IMR-90 (cell line): ENCODE data around the gene PARD3. TPM values are rescaled to one million over a fixed set of nuclear protein-coding genes. Genes with fewer than 3 reads are reported as not detected.

Source experiments
- ATAC-seq: fragments of 200-7000 bp; cut with Tn5 transposase; 2 replicates; pipeline ENCODE4 v1.9.1; 2020; ENCODE audit warnings: low read depth, mild to moderate bottlenecking, moderate library complexity
- BruUV-seq: library from RNA; stranded (reverse); fragments of 400-500 nt; replicated peaks from 2 replicates; lab custom pipeline; 2021; lab: Mats Ljungman, UMichigan
- CTCF ChIA-PET: fragments of 300-600 bp; formaldehyde crosslinking; extraction: SDS; loops from one replicate; lab custom pipeline; 2021; ENCODE audit warnings: antibody characterized with exemption; lab: Yijun Ruan, JAX
- POLR2A ChIA-PET: fragments of 300-600 bp; sonication (Branson Sonifier 250); formaldehyde crosslinking; loops from one replicate; lab custom pipeline; 2022; ENCODE audit warnings: antibody characterized with exemption; ENCODE audit not compliant: unreplicated experiment; lab: Charles Lee
- DNase-seq: peaks from one replicate; pipeline ENCODE4 v3.0.0; 2013
- H2AFZ ChIP-seq: replicated peaks from 2 replicates; pipeline ENCODE3; 2013; ENCODE audit warnings: low read length, mild to moderate bottlenecking; ENCODE audit not compliant: poor library complexity
- H2AK5ac ChIP-seq: 2 replicates; pipeline ENCODE4 v1.6.1; 2013; ENCODE audit warnings: low read depth, low read length, inconsistent platforms
- H2AK9ac ChIP-seq: replicated peaks from 2 replicates; pipeline ENCODE3; 2013; ENCODE audit warnings: mild to moderate bottlenecking, low read depth, low read length, moderate library complexity; ENCODE audit not compliant: poor library complexity
- H2BK120ac ChIP-seq: 2 replicates; pipeline ENCODE4 v1.6.1; 2013; ENCODE audit warnings: low read depth, low read length, inconsistent platforms
- H2BK15ac ChIP-seq: 3 replicates; pipeline ENCODE4 v1.6.1; 2013; ENCODE audit warnings: low read depth, low read length, inconsistent platforms
- H2BK20ac ChIP-seq: 2 replicates; pipeline ENCODE4 v1.6.1; 2013; ENCODE audit warnings: low read depth, mild to moderate bottlenecking, inconsistent platforms, low read length, moderate library complexity
- H2BK5ac ChIP-seq: 2 replicates; pipeline ENCODE4 v1.6.1; 2013; ENCODE audit warnings: mild to moderate bottlenecking, low read depth, low read length, inconsistent platforms; ENCODE audit not compliant: poor library complexity, severe bottlenecking
- H3K14ac ChIP-seq: replicated peaks from 2 replicates; pipeline ENCODE4 v1.6.1; 2013; ENCODE audit warnings: low read depth, low read length, inconsistent platforms
- H3K18ac ChIP-seq: 2 replicates; pipeline ENCODE4 v1.6.1; 2013; ENCODE audit warnings: low read depth, low read length, control low read depth
- H3K23ac ChIP-seq: 2 replicates; pipeline ENCODE4 v1.6.1; 2013; ENCODE audit warnings: low read depth, low read length, inconsistent platforms
- H3K27ac ChIP-seq: 2 replicates; pipeline ENCODE4 v1.5.1; 2013; ENCODE audit warnings: mild to moderate bottlenecking, control low read depth, low read length; ENCODE audit not compliant: insufficient read depth
- H3K27me3 ChIP-seq: 2 replicates; pipeline ENCODE4 v1.6.1; 2013; ENCODE audit warnings: low read length; ENCODE audit not compliant: control insufficient read depth, insufficient read depth
- H3K36me3 ChIP-seq: 2 replicates; pipeline ENCODE4 v1.6.1; 2013; ENCODE audit warnings: low read length, mixed read lengths; ENCODE audit not compliant: control insufficient read depth, insufficient read depth
- H3K4ac ChIP-seq: 2 replicates; pipeline ENCODE4 v1.6.1; 2013; ENCODE audit warnings: low read depth, low read length, inconsistent platforms
- H3K4me1 ChIP-seq: 2 replicates; pipeline ENCODE4 v1.6.1; 2013; ENCODE audit warnings: low read length, mixed read lengths; ENCODE audit not compliant: control insufficient read depth, insufficient read depth
- H3K4me2 ChIP-seq: 2 replicates; pipeline ENCODE4 v1.6.1; 2013; ENCODE audit warnings: low read depth, mild to moderate bottlenecking, control low read depth, low read length, moderate library complexity
- H3K4me3 ChIP-seq: 2 replicates; pipeline ENCODE4 v1.5.1; 2013; ENCODE audit warnings: low read depth, mild to moderate bottlenecking, control low read depth, low read length, moderate library complexity; ENCODE audit not compliant: insufficient read depth
- H3K56ac ChIP-seq: 2 replicates; pipeline ENCODE4 v1.6.1; 2013; ENCODE audit warnings: low read length, inconsistent platforms; ENCODE audit not compliant: insufficient read depth; ENCODE audit errors: extremely low read depth
- H3K79me1 ChIP-seq, 2 experiments: 2 replicates each; pipeline ENCODE4 v1.6.1; 2013; ENCODE audit warnings: low read length in 2 of 2, inconsistent platforms in 1 of 2, low read depth in 1 of 2
- H3K9ac ChIP-seq: 2 replicates; pipeline ENCODE4 v1.6.1; 2013; ENCODE audit warnings: low read depth, low read length, control low read depth
- H3K9me1 ChIP-seq: 2 replicates; pipeline ENCODE4 v1.6.1; 2013; ENCODE audit warnings: low read length, inconsistent platforms; ENCODE audit not compliant: insufficient read depth
- H3K9me3 ChIP-seq: 2 replicates; pipeline ENCODE4 v1.6.1; 2013; ENCODE audit warnings: low read length; ENCODE audit not compliant: control insufficient read depth, insufficient read depth
- H4K20me1 ChIP-seq: 2 replicates; pipeline ENCODE4 v1.6.1; 2013; ENCODE audit warnings: low read length, inconsistent platforms; ENCODE audit not compliant: insufficient read depth
- H4K5ac ChIP-seq: 2 replicates; pipeline ENCODE4 v1.6.1; 2013; ENCODE audit warnings: mild to moderate bottlenecking, low read depth, low read length, control low read depth
- H4K8ac ChIP-seq, 2 experiments: 2 replicates each; pipeline ENCODE4 v1.6.1; 2013; ENCODE audit warnings: low read depth in 2 of 2, low read length in 2 of 2, control low read depth in 1 of 2, inconsistent platforms in 1 of 2
- H4K91ac ChIP-seq: 2 replicates; pipeline ENCODE4 v1.6.1; 2013; ENCODE audit warnings: low read depth, low read length, inconsistent platforms; ENCODE audit not compliant: insufficient read depth
- BHLHE40 ChIP-seq: fragments of 150-350 bp; IDR thresholded peaks from 2 replicates; pipeline ENCODE4 v1.6.1; 2016; ENCODE audit warnings: mild to moderate bottlenecking, low read depth, low read length
- CEBPB ChIP-seq: IDR thresholded peaks from 2 replicates; pipeline ENCODE4 v1.6.1; 2012; ENCODE audit warnings: low read depth, low read length, improper control_type of control experiment
- FOS ChIP-seq: fragments of 150-350 bp; IDR thresholded peaks from 2 replicates; pipeline ENCODE4 v1.6.1; 2016; ENCODE audit warnings: low read depth, low read length
- MAFK ChIP-seq: IDR thresholded peaks from 2 replicates; pipeline ENCODE4 v1.6.1; 2012; ENCODE audit warnings: low read depth, low read length, improper control_type of control experiment
- MAZ ChIP-seq: IDR thresholded peaks from 2 replicates; pipeline ENCODE4 v1.6.1; 2012; ENCODE audit warnings: low read depth, mild to moderate bottlenecking, low read length, improper control_type of control experiment, moderate library complexity, borderline replicate concordance
- MXI1 ChIP-seq: IDR thresholded peaks from 2 replicates; pipeline ENCODE4 v1.6.1; 2012; ENCODE audit warnings: low read depth, mild to moderate bottlenecking, low read length, moderate library complexity, borderline replicate concordance
- NFE2L2 ChIP-seq: fragments of 150-350 bp; IDR thresholded peaks from 2 replicates; pipeline ENCODE4 v1.6.1; 2016; ENCODE audit warnings: low read depth, mild to moderate bottlenecking, low read length
- POLR2A ChIP-seq: IDR thresholded peaks from 2 replicates; pipeline ENCODE4 v1.6.1; 2012; ENCODE audit warnings: mild to moderate bottlenecking, low read depth, low read length
- RAD21 ChIP-seq: IDR thresholded peaks from 2 replicates; pipeline ENCODE4 v1.6.1; 2012; ENCODE audit warnings: low read length, improper control_type of control experiment
- RCOR1 ChIP-seq: IDR thresholded peaks from 2 replicates; pipeline ENCODE4 v1.6.1; 2012; ENCODE audit warnings: mild to moderate bottlenecking, low read length, improper control_type of control experiment; ENCODE audit not compliant: insufficient replicate concordance
- RFX5 ChIP-seq: IDR thresholded peaks from 2 replicates; pipeline ENCODE4 v1.8.0; 2012; ENCODE audit warnings: low read depth, mild to moderate bottlenecking, low read length, moderate library complexity
- WGBS, 2 experiments: methylation state at CpG; one replicate each; pipeline versions ENCODE4 v1.1.5 to v1.1.7; 2013; ENCODE audit warnings: missing lambda C conversion rate in 2 of 2; ENCODE audit not compliant: insufficient read length in 1 of 2; ENCODE audit errors: extremely low coverage in 2 of 2; 5-methylcytosine and 5-hydroxymethylcytosine counted together
- dilution Hi-C: fragments of 300-500 bp; cut with HindIII; formaldehyde crosslinking; loops from one replicate; pipeline ENCODE4 v1.14.3; 2018; ENCODE audit warnings: low sequenced_read_pairs; ENCODE audit not compliant: unreplicated experiment
- in situ Hi-C: fragments of 300-500 bp; cut with MboI; formaldehyde crosslinking; loops from 3 replicates; pipeline ENCODE4 v1.14.3; 2019; ENCODE audit warnings: low sequenced_read_pairs, inconsistent platforms, mixed read lengths
- intact Hi-C: fragments of 100-400 bp; cut with micrococcal nuclease; formaldehyde crosslinking; loops from 2 replicates; pipeline ENCODE4 v1.10.0; 2022
- polyA plus RNA-seq, 3 experiments: library from polyadenylated mRNA; depleted of rRNA; stranded (reverse); fragments of >200 nt; gene quantifications; 2 replicates each; pipeline ENCODE4 v1.2.3, GENCODE V29; 2012; ENCODE audit warnings: low replicate concordance in 1 of 3
- total RNA-seq: library from RNA; depleted of rRNA; stranded (reverse); fragments of >200 nt; gene quantifications from 2 replicates; pipeline ENCODE4 v1.2.3, GENCODE V29; 2012
- TF ChIP-seq, protein P1 (sequence below): conservative IDR thresholded peaks from 2 replicates; pipeline ENCODE4 v1.5.1; 2012; ENCODE audit warnings: mild to moderate bottlenecking, low read depth, low read length, improper control_type of control experiment
- TF ChIP-seq, protein P2 (sequence below): fragments of 150-350 bp; IDR thresholded peaks from 2 replicates; pipeline ENCODE4 v1.6.1; 2017; ENCODE audit warnings: mild to moderate bottlenecking, antibody characterized with exemption, low read length, low read depth
- TF ChIP-seq, protein P3 (sequence below): fragments of 150-350 bp; IDR thresholded peaks from 2 replicates; pipeline ENCODE4 v1.6.1; 2016; ENCODE audit warnings: low read depth, mild to moderate bottlenecking, low read length, moderate library complexity, borderline replicate concordance

PARD3 gene
- total and polyA plus RNA-seq, 2 of the 4 experiments (the other 2 are of a cell fraction) = 14.6 to 37.5 TPM

DNA sequence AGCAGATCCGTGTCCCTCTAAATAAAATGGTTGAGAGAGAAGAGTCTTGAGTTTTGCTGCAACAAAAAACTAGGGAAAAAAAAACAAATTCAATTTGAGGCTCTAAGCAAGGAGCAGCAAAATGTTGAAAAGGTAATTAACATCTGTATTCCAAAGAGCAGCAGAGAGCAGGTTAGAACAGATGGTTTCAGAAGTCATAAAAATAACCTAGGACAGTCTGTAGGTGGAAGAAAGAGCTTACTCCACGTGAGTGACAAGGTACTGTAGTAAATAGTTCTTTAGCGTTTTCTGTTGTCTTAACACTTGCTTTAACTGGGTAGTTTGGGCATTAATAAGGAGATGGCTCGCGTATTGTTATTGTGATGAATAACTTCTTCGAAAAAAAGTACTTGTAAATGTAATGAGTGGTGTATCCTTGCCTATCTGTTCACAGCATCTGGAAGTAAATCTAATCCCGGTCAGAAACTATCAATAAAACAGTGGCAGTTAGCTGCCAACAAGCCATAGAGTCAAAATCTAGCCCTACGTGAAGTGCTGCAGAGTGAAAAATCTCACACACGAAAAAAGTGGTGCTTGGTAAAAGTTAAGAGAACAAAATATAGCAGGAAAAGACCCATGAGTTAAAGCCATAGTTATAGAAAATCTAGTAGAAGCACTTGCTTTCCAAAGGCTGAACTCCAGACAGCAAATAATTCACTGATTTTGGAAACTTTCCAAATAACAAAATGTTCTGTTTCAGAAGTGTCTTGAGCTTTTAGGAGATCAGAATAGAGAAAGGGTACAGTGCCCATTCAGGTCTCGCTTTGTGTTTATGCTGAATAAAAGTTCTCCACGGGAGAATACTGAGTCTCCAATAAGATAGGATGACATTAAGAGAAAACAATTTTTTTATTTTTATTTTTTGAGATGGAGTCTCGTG is 49.3 kb upstream of the PARD3 start:
- no peaks in the 10 kb centered on the region for H3K36me3 ChIP-seq
- no peak overlapping the region for H3K14ac ChIP-seq
- H2BK15ac ChIP-seq = no peak overlapping the region
- no peak overlapping the region for H2AFZ ChIP-seq
- H2BK120ac ChIP-seq = no peak overlapping the region
- H3K4me2 ChIP-seq = no peak overlapping the region
- H4K20me1 ChIP-seq = no peaks in the 10 kb centered on the region
- peaks cover 2% of the 10 kb centered on the region for H3K27me3 ChIP-seq
- H3K4me1 ChIP-seq = peaks cover 1% of the 10 kb centered on the region; the same call in 1 of the 2 replicates
- no peak overlapping the region for H4K5ac ChIP-seq
- no peak overlapping the region for H3K9ac ChIP-seq
- no peaks in the 10 kb centered on the region for H3K79me1 ChIP-seq
- H3K4me3 ChIP-seq = no peak overlapping the region
- DNase-seq (no peak), ATAC-seq (no peak)
- no peak overlapping the region for H3K4ac ChIP-seq
- no peaks in the 10 kb centered on the region for H3K9me3 ChIP-seq
- H4K8ac ChIP-seq = no peak overlapping the region
- H3K18ac ChIP-seq = no peak overlapping the region
- POLR2A ChIA-PET = no interaction called here
- intact Hi-C loops = no loop called here
- no TSS peak for BruUV-seq
- H3K27ac ChIP-seq = no peak overlapping the region
- in situ Hi-C loops = no loop called here
- no peaks in the 10 kb centered on the region for H3K9me1 ChIP-seq
- H2BK20ac ChIP-seq = no peak overlapping the region
- H3K23ac ChIP-seq = no peak overlapping the region
- CTCF ChIA-PET = interaction anchor here (0.6 kb wide), 1 partner anchor 36 kb away, joined by 3 read pairs; no protein-coding TSS in a partner anchor
- no peak overlapping the region for H2AK9ac ChIP-seq
- no peak overlapping the region for H2AK5ac ChIP-seq
- H3K56ac ChIP-seq = no peak overlapping the region
- no peak overlapping the region for H2BK5ac ChIP-seq
- 40% methylated on average over 1 of the region's 12 CpGs; no CpG with 5 or more reads in 1 of the 2 experiments for WGBS, 2 experiments
- dilution Hi-C loops = no loop called here
- no peak overlapping the region for H4K91ac ChIP-seq
- TF ChIP-seq, protein P1, sequence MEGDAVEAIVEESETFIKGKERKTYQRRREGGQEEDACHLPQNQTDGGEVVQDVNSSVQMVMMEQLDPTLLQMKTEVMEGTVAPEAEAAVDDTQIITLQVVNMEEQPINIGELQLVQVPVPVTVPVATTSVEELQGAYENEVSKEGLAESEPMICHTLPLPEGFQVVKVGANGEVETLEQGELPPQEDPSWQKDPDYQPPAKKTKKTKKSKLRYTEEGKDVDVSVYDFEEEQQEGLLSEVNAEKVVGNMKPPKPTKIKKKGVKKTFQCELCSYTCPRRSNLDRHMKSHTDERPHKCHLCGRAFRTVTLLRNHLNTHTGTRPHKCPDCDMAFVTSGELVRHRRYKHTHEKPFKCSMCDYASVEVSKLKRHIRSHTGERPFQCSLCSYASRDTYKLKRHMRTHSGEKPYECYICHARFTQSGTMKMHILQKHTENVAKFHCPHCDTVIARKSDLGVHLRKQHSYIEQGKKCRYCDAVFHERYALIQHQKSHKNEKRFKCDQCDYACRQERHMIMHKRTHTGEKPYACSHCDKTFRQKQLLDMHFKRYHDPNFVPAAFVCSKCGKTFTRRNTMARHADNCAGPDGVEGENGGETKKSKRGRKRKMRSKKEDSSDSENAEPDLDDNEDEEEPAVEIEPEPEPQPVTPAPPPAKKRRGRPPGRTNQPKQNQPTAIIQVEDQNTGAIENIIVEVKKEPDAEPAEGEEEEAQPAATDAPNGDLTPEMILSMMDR = no peak
- TF ChIP-seq RFX5 (no peak), RAD21 (no peak), MXI1 (no peak), FOS (no peak), BHLHE40 (no peak), MAZ (no peak), POLR2A (no peak), MAFK (no peak), NFE2L2 (no peak), CEBPB (no peak), RCOR1 (no peak)
- TF ChIP-seq, protein P2, sequence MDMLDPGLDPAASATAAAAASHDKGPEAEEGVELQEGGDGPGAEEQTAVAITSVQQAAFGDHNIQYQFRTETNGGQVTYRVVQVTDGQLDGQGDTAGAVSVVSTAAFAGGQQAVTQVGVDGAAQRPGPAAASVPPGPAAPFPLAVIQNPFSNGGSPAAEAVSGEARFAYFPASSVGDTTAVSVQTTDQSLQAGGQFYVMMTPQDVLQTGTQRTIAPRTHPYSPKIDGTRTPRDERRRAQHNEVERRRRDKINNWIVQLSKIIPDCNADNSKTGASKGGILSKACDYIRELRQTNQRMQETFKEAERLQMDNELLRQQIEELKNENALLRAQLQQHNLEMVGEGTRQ = no peak
- TF ChIP-seq, protein P3, sequence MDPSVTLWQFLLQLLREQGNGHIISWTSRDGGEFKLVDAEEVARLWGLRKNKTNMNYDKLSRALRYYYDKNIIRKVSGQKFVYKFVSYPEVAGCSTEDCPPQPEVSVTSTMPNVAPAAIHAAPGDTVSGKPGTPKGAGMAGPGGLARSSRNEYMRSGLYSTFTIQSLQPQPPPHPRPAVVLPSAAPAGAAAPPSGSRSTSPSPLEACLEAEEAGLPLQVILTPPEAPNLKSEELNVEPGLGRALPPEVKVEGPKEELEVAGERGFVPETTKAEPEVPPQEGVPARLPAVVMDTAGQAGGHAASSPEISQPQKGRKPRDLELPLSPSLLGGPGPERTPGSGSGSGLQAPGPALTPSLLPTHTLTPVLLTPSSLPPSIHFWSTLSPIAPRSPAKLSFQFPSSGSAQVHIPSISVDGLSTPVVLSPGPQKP = no peak
